Measurements from ENCODE around the gene SECISBP2.

GRCh38 chr9:89397471-89397870 is 79.2 kb downstream of the SECISBP2 start:
- no peak for TF ChIP-seq CTCF (conservative IDR thresholded peaks at IDR 0.05 in 1 of 2, IDR thresholded peaks at IDR 0.05 in 1 of 2; ENCODE audit: low read depth in 1 of 2, low read length in 2 of 2)
- no peak for TF ChIP-seq EZH2 (IDR thresholded peaks at IDR 0.05; ENCODE audit: low read length, missing control alignments)

Measured in fibroblast of lung (primary cell).